ENCODE results near the gene LGALS9B.
"Not testable (repeated sequence)": the region's sequence is repeated elsewhere in the genome, so short reads cannot be mapped to it uniquely, and the experiment has no call there.

DNA sequence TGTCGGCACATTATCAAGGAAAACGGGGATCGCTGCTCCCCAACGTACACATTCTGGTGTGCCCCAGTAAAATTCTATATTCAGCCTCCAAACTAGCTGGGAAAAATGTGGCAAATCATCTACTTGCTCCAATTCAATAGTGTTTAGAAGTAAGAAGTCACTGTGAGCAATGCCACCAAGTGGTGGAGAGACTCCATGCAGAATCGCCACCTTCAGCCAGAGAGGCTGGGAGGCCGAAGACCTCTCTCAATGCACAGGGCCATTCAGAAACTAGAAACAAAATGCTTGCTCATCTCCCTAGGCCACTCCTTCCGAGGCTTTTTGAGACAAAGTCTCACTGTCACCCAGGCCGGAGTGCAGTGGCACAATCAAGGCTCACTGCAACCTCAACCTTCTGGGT lies 48.5 kb downstream of the LGALS9B start:
- TF ChIP-seq, protein P1, sequence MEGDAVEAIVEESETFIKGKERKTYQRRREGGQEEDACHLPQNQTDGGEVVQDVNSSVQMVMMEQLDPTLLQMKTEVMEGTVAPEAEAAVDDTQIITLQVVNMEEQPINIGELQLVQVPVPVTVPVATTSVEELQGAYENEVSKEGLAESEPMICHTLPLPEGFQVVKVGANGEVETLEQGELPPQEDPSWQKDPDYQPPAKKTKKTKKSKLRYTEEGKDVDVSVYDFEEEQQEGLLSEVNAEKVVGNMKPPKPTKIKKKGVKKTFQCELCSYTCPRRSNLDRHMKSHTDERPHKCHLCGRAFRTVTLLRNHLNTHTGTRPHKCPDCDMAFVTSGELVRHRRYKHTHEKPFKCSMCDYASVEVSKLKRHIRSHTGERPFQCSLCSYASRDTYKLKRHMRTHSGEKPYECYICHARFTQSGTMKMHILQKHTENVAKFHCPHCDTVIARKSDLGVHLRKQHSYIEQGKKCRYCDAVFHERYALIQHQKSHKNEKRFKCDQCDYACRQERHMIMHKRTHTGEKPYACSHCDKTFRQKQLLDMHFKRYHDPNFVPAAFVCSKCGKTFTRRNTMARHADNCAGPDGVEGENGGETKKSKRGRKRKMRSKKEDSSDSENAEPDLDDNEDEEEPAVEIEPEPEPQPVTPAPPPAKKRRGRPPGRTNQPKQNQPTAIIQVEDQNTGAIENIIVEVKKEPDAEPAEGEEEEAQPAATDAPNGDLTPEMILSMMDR (IDR thresholded peaks at IDR 0.05; ENCODE audit: extremely low read depth in 1 of 2, insufficient read depth in 1 of 2, low read depth in 1 of 2, low read length in 2 of 2) = not testable (repeated sequence)
- TF ChIP-seq, protein P2, sequence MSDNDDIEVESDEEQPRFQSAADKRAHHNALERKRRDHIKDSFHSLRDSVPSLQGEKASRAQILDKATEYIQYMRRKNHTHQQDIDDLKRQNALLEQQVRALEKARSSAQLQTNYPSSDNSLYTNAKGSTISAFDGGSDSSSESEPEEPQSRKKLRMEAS (IDR thresholded peaks at IDR 0.05; ENCODE audit: insufficient read depth, insufficient read length) = not testable (repeated sequence)
- not testable (repeated sequence) for TF ChIP-seq EZH2 (IDR thresholded peaks at IDR 0.05; ENCODE audit: borderline replicate concordance, low read depth, low read length, severe bottlenecking); POLR2A (IDR thresholded peaks at IDR 0.05; ENCODE audit: low read depth, low read length); FOS (IDR thresholded peaks at IDR 0.05; ENCODE audit: borderline replicate concordance, insufficient read depth, low read length); JUN (IDR thresholded peaks at IDR 0.05; ENCODE audit: borderline replicate concordance, insufficient read depth, insufficient read length, low read depth); MYC (IDR thresholded peaks at IDR 0.05; ENCODE audit: low read depth, low read length); POLR2AphosphoS5 (IDR thresholded peaks at IDR 0.05; ENCODE audit: insufficient read depth, low read depth, low read length); GATA2 (IDR thresholded peaks at IDR 0.05; ENCODE audit: insufficient read depth, insufficient read length, low read depth, low read length)

All from endothelial cell of umbilical vein (primary cell).